KG1 (cell line): ENCODE results near the gene LOXL4.

Experiments
- DNase-seq: peaks from one replicate; lab custom pipeline; 2025; lab: John Stamatoyannopoulos, UW

LOXL4 gene

DNA sequence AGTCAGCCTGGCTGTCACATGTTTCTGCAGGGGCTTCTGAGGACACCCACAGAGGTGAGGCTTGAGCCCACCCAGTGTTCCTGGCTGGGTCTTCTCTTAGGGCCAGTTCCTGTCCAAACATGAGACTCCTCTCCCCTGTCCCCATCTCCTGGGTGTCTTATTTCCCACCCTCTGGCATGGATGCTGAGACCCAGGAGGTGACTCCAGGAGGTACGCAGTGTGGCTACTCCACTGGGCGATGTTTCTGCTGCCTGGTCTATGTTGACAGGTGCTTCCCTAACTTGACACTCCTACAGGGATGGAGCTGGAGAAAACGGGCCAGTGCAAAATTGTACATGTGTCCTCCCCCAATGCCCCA is 26.3 kb upstream of the LOXL4 start:
- no peak for DNase-seq

GRCh38 chr10:98293550-98294269 is 25.7 kb upstream of the LOXL4 start:
- no peak for DNase-seq

- no peak for DNase-seq
Observed at GRCh38 chr10:98292971-98293370, 25.0 kb upstream of the LOXL4 start.

DNA sequence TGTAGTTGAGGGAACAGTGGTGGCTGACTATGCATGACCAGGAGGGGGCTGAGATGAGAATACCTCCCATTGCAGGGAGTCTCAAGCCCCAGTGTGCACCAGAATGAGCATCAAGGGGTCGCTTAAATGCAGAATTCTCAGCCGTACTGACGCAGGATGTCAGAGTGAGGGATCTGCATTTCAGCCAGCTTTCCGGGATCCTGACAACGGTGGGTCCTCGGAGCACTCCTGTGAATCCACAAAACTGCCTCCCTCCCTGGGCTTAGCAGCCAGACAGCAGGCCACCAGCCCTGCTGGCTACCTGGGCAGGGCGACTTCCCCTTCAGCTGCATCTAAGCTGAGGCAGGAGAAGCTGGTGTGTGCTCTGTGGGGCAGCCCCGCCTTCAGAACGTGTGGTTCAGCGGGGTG is 21.8 kb upstream of the LOXL4 start:
- no peak for DNase-seq

- no peak for DNase-seq
Observed at GRCh38 chr10:98287321-98287720, 19.3 kb upstream of the LOXL4 start.

GRCh38 chr10:98286419-98286818 is 18.4 kb upstream of the LOXL4 start:
- no peak for DNase-seq

- no peak for DNase-seq
Observed at GRCh38 chr10:98285416-98285815, 17.4 kb upstream of the LOXL4 start.

- DNase-seq, result no peak
Observed at GRCh38 chr10:98276311-98276710, 8.3 kb upstream of the LOXL4 start.

- no peak for DNase-seq
Observed at GRCh38 chr10:98274562-98274961, 6.6 kb upstream of the LOXL4 start.

- DNase-seq, result no peak
Observed at GRCh38 chr10:98273057-98273850, 5.3 kb upstream of the LOXL4 start.

DNA sequence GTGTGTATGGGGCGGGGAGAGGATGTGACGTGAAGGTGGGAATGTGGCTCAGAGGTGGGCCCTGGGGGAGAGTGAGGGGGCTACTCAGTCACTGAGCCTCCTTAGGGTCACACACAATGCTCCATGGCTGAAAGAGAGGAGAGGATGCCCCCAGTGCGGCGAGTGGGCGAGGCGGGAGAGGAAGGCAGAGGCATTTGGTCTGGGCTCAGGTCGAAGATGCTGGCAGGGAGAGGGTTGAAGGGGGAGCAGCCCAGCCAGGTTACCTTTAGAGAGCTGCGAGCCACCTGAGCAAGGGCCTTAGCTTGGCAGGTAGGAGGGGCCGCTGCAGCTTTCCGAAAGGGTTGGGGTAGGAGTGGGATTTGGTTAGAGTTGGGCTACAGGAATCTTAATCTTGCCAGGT is 4.7 kb upstream of the LOXL4 start:
- no peak for DNase-seq

GRCh38 chr10:98272245-98272644 is 4.3 kb upstream of the LOXL4 start:
- no peak for DNase-seq

DNA sequence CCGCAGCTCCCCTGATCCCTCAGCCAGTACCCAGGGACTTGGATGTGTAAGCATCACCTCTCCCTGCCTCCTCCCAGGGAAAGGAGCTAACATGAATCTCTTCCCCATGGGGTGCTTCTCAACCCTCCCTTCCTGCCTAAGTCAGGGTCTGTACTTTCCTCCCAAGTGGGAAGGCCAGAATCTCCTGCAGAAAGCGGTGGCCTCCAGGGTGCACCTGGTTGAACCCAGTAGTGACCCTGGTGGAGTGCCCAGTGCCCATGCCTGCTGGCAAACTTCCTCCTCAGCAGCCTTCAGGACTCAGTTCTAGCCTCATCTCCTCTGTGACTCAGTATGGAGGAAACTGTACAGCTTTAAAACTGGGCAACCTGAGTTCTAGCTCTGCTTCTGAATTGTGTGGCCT is 2.8 kb upstream of the LOXL4 start:
- DNase-seq, result no peak

DNA sequence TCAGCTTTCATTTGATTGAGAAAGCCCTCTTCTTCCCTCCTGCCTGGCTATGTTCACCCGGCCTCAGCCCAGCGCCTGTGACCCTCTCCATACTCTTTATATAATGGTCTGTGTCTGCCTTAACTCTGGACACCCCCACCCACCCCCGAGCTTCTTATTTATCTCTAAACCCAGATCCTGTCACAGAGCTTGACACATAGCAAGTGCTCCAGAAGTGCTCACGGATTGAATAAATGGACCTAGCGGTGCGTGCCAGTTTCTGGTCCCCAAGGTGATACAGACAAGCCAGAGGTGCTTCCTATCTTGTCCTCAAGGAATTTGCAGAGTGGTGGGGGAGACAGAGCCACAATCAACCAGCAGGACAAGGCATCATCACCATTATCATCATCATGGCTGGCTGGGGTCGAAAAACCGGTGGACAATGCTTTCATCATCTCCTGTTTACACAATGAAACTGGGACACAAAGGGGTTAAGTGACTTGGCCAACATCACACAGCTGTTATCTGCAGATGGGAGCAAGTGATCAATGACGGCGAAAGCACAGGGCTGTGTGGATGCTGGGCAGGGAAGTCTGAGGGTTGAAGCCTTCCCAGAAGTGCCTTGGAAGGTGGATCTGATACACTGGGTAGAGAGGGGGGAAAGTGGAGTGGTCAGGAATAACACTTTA is 2.2 kb upstream of the LOXL4 start:
- no peak for DNase-seq

- no peak for DNase-seq
Observed at GRCh38 chr10:98269435-98269912, 1.5 kb upstream of the LOXL4 start.

DNA sequence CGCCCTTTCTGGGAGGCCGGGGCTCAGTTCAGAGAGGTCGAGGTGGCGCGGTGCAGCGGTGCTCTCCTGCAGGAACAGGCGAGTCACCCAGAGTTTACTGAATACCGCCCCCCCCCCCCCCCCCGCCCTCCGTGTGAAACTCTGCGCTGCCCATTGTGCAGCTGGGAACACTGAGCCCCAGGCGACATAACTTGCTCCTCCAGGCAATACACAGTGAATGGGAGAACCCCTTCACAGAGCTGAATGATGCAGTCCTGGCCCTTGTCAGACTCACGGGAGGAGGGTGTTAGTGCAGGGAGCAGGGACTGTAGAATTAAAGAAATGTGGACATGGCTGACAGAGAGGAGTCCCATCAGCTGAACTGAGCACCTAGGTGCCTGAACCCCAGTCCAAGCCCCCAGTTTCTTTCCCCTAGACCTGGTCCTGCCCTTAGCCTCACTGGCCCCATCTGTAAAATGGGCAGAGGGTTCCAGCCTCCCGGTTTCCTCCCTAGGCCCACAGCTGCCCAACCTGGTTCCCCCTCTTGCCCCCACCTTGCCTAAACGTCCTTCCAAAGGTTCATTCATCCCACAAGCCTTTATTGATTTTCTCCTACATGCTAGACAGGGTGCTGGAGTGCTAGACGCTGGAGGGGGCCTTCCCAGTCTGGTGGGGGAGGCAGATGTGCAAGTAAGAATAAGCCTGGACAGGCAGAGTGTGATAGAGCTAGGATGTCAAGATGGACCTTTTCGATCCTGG is 869 bp upstream of the LOXL4 start:
- no peak for DNase-seq

DNA sequence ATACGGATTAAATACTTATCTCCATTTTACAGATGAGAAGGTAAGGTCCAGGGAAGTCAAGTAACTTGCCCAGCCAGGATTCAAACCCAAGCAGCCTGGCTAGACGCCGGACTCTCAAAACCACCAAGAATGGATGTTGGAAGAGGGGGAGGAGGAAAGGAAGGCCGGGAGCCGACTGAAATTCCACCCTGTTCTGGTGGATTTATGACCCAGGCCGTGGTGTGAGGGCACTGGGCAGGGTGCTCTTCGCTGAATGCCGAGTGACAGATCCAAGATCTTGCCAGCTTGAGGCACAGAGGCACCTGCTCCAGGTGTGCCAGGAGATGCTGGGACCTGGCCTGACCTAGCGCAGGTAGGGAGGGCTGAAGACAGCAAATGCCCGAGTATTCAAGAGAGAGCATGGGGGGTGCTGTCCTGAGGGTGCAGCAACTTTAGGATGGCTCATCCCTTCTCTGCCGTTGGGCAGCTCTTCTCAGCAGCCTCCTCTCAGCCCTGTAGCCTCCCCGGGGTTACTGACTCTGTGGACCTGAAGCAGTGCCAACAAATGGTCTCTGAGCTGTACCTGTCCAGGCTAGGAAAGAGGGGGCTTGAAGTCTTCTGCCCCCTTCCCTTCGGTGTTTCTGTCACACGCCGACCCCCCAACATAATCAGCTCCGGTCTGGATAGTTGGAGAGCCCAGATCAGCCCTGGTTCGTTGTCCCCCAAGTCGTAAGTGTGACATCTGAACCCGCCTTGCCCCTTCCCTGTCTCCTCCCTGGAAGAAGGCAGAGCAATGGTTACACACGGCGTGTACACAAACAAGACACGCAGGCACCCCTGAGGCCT is 713 bp downstream of the LOXL4 start:
- DNase-seq, result no peak

- DNase-seq, result no peak
Observed at GRCh38 chr10:98266647-98267046, 1.3 kb downstream of the LOXL4 start.

DNA sequence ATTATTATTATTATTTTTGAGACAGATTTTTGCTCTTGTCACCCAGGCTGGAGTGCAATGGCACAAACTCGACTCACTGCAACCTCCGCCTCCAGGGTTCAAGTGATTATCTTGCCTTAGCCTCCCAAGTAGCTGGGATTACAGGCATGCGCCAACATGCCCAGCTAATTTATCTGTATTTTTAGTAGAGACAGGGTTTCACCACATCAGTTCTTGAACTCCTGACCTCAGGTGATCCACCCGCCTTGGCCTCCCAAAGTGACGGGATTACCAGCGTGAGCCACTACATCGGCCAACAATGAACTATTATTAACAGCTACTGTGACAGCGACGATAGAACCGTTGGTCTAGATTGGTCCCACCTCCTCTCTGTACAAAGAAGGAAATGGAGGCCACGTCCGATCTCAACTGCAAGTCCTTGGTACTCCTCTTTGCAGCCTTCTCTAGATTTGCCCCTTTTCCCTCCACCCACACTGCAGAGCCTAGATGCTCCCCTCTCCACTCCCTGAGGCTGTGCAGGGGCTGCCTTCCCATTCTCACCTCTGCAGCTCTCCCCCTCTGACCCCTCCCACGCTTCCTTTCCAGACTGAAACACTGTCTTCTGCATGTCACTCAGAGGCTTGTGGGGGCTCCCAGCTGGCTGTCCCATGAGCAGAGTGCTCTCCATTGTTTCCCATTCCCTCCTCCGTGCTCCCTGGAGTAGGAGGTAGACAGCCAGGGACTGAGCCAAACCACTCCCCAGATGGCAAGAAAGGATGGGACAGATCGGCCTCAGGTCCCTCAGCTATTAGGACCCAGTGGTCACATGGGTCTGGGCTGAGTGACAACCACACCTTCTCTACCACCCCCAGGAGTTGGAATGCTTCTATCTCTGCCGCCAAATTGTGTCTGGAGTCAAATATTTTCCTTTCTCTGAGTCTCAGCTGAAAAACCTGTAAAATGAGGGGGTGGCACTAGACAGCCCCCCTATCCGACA is 2.3 kb downstream of the LOXL4 start:
- no peak for DNase-seq

- no peak for DNase-seq
Observed at GRCh38 chr10:98264378-98265065, 3.5 kb downstream of the LOXL4 start.
